Pancreas (tissue), 10 donors: ENCODE results near the gene ADAMTSL4. TPM values are rescaled to one million over a fixed set of nuclear protein-coding genes. Genes with fewer than 3 reads are reported as not detected.
A peak's percentile ranks its signal among the peaks of the same experiment; 100 is the strongest.

Experiments
- ATAC-seq, 4 donors: fragments of 200-7000 bp; cut with Tn5 transposase; one replicate each; pipeline versions ENCODE4 v1.8.0 to v1.9.1; 2020; ENCODE audit warnings: mild to moderate bottlenecking in 4 of 4, moderate library complexity in 4 of 4
- DNase-seq, 6 donors: peaks; one replicate each; pipeline ENCODE4 v3.0.0-alpha.2; 2020
- FAIRE-seq: peaks from 2 replicates; lab custom pipeline; 2012; peaks lifted over from hg19 to GRCh38; lab: Jason Lieb, UNC
- H3K27ac ChIP-seq, 4 donors: fragments of 200-600 bp; sonication (generic); 1 replicate in 3 of 4; 2 replicates in 1 of 4; pipeline versions ENCODE4 v1.5.0 to v1.8.0; 2020
- H3K27me3 ChIP-seq, 4 donors: fragments of 200-600 bp; one replicate each; pipeline ENCODE4 v1.8.0; 2021
- H3K36me3 ChIP-seq, 3 donors: fragments of 200-600 bp; sonication (generic) in 1 of 3; one replicate each; pipeline versions ENCODE4 v1.5.0 to v1.8.0; 2020 to 2021
- H3K4me1 ChIP-seq, 3 donors: fragments of 200-600 bp; one replicate each; pipeline ENCODE4 v1.8.0; 2021
- H3K4me3 ChIP-seq, 4 donors: fragments of 200-600 bp; sonication (generic) in 2 of 4; one replicate each; pipeline versions ENCODE4 v1.5.0 to v1.8.0; 2020 to 2021
- H3K9me3 ChIP-seq, 4 donors: fragments of 200-600 bp; one replicate each; pipeline ENCODE4 v1.8.0; 2021
- WGBS, 2 donors: extraction: QIAGEN DNeasy Blood & Tissue Kit; methylation state at CpG; one replicate each; pipeline ENCODE4 v1.1.7; 2013; 5-methylcytosine and 5-hydroxymethylcytosine counted together
- intact Hi-C, 3 donors: fragments of 100-400 bp; cut with DNase I; formaldehyde crosslinking; loops; one replicate each; pipeline versions ENCODE4 v1.11.1 to v1.14.2; 2022
- polyA plus RNA-seq, 2 donors: library from polyadenylated mRNA; stranded (reverse); fragments of 200-250 nt; gene quantifications; one replicate each; pipeline ENCODE4 v1.2.3, GENCODE V29; 2013
- total RNA-seq, 6 donors: library from RNA; stranded (reverse); fragmentation: NEBNext Ultra II Directional in 4 of 6; extraction: Animal tissue kit (Norgen Biotek cat#: 25700) in 4 of 6; gene quantifications; one replicate each; pipeline versions ENCODE4 v1.2.1 to v1.2.4, GENCODE V29; 2021 to 2023
- TF ChIP-seq, protein P1 (sequence below), 4 donors: fragments of 200-600 bp; sonication (generic) in 3 of 4; IDR thresholded peaks; one replicate each; pipeline versions ENCODE4 v1.5.0 to v1.8.0; 2021; ENCODE audit warnings: antibody characterized with exemption in 4 of 4
- donor health status: healthy with polysubstance abuse.
- donor health status: DM: no; HTN: no; CAD: no; lungs with moderate emphysema.
- donor health status: DM: no; HTN: no; CAD: no.
- donor health status: control.
- donor health status: control.
- donor health status: Bipolar disorder and iron deficiency.
- donor health status: DM: yes; HTN: yes; CAD: no.
- donor health status: DM: no; HTN: no; CAD: no.
- donor health status: DM: no; HTN: no; CAD: no.
- donor health status: DM: yes; HTN: yes; CAD: no.

Gene ADAMTSL4
- total RNA-seq (1 to 10 TPM; 1.3 to 6.2 (median 3.0) TPM), polyA plus RNA-seq (1 to 10 TPM; 3.5 to 8.0 TPM)

DNA sequence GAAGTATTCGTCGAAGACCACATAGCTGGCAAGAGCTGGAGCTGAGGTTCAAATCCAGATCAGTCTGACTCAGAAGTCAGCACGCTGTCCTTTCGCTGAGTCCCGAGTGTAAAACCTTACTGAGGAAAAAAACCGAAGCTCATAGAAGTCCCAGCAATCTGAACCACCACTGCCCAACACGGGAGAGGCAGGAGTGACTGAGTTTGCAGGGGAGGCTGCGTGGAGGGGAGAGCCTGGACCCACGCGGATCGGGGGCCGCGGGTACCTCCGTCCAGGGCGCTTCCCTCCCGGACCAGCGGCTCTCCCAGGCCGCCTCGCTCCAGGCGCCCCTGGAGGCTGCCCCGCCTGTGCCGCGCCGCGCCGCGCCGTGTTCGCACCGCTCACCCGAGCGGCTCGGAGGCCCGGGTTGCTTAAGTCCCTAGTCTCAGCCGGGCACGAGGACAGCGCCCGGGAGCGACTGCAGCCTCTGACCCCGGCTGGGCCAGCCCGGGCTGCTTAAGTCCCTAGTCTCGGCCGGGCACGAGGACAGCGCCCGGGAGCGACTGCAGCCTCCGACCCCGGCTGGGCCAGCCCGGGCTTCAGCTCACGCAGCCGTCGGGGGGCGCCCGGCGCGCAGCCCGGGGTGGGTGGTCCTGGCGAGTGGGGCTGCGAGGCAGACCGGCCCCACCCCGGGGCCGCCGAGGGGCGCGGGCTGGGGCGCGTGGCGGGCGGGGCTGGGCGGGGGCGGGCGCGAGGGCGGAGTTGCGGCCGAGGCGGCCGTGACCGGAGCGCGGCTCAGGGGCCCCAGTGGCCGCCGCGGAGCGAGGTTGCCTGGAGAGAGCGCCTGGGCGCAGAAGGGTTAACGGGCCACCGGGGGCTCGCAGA, at the start of gene ADAMTSL4:
Gene ADAMTSL4, plus strand, starts transcription at position 777 of the 864 bp plus-strand sequence. CDS start 2,881 bp downstream, outside the sequence.
- FAIRE-seq = no peak
- Histone ChIP-seq H3K27me3 (no peaks in the 10 kb centered on the region), H3K4me3 (peak within 1 kb of the TSS; percentile 30 to 58 (median 36)), H3K36me3 (no peaks in the 10 kb centered on the region), H3K9me3 (no peaks in the 10 kb centered on the region), H3K27ac (peak within 1 kb of the TSS in 2 of 4 donors; percentile 52 to 63), H3K4me1 (peaks cover 0 to 8% (median 0%) of the 10 kb centered on the region in 3 donors)
- intact Hi-C loops = no loop called here
- ATAC-seq = peak; percentile 63 to 77 (median 72)
- DNase-seq = peak in 4 of 6 donors; percentile 65 to 87 (median 76)
- 0 to 1% methylated on average over 61 to 91 of the region's 91 CpGs for WGBS, 2 donors
- TF ChIP-seq, protein P1, sequence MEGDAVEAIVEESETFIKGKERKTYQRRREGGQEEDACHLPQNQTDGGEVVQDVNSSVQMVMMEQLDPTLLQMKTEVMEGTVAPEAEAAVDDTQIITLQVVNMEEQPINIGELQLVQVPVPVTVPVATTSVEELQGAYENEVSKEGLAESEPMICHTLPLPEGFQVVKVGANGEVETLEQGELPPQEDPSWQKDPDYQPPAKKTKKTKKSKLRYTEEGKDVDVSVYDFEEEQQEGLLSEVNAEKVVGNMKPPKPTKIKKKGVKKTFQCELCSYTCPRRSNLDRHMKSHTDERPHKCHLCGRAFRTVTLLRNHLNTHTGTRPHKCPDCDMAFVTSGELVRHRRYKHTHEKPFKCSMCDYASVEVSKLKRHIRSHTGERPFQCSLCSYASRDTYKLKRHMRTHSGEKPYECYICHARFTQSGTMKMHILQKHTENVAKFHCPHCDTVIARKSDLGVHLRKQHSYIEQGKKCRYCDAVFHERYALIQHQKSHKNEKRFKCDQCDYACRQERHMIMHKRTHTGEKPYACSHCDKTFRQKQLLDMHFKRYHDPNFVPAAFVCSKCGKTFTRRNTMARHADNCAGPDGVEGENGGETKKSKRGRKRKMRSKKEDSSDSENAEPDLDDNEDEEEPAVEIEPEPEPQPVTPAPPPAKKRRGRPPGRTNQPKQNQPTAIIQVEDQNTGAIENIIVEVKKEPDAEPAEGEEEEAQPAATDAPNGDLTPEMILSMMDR (IDR thresholded peaks at IDR 0.05) = no peak

DNA sequence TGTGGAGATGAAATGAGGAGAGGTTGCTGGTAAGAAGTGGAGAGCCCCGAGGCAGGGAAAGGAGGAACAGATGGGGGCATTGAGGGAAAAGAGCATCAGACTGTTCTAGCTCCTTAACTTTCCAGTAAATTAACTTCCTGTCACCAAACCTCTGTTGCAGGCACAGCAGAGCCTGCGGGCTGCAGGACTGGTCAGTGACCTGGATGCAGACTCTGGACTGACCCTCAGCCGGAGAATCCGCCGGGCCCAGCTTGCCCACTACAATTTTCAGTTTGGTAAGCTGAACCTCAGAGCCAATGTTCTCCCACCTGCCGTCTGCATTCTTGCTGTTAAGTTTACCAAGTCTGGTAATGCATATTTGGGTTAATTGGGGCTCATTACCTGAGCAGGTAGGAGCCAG, 43.8 kb upstream of the ADAMTSL4 start:
- WGBS, 2 donors = 82 to 86% methylated on average over 6 of the region's 6 CpGs
- H3K4me3 ChIP-seq = no peak overlapping the region
- DNase-seq = no peak
- no peak for ATAC-seq
- H3K36me3 ChIP-seq = peaks cover 0 to 9% (median 8%) of the 10 kb centered on the region in 3 donors
- H3K27me3 ChIP-seq = no peaks in the 10 kb centered on the region
- FAIRE-seq = no peak
- H3K9me3 ChIP-seq = no peaks in the 10 kb centered on the region
- intact Hi-C loops = no loop called here
- TF ChIP-seq, protein P1 (IDR thresholded peaks at IDR 0.05) = no peak
- H3K27ac ChIP-seq = no peak overlapping the region
- H3K4me1 ChIP-seq = no peaks in the 10 kb centered on the region

DNA sequence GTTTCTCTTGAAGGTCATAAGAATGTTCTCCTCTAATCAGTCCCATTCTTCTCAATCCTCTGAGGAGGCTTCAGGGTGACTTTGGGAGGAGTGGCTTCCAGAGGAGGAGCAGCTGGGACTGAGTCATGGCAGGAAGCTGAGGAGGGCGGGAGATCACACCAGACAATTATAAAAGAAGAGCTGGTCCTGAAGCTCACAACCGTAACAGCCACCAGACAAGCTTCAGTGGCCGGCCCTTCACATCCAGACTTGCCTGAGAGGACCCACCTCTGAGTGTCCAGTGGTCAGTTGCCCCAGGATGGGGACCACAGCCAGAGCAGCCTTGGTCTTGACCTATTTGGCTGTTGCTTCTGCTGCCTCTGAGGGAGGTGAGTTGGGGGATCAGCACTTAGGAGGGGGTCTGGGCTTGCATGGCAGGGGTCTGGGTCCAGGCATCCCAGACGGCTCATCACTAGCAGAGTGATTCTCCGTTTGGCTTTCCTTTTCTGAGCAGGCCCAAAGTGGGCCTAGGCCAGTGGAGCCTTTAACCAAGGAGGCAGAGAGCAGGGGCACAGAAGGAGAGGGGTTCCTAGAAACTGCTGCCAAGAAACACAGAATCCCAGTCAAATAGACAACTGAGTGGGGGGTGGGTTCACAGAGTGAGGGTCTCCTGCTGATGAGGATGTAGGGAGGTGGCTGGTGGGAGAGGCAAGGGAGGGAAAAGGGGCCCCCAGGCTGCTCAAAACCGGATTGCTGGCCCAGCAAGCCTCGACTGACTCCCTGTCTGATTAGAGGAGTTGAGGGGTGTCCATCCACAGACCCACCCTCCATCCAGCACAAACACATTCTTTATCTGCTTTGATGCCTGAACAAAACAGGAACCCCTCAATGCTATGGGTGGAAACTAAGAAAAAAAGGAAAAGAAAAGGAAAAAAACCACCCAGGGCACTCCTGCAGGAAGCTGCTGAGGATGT, 41.0 kb upstream of the ADAMTSL4 start, which contains the start of gene ECM1:
Gene ECM1, plus strand, starts transcription at position 198 of the 953 bp plus-strand sequence. Its CDS starts 101 bp downstream, at position 299.
- 75 to 80% methylated on average over 7 of the region's 7 CpGs for WGBS, 2 donors
- TF ChIP-seq, protein P1 (IDR thresholded peaks at IDR 0.05) = no peak
- Histone ChIP-seq H3K9me3 (no peaks in the 10 kb centered on the region), H3K4me1 (no peaks in the 10 kb centered on the region), H3K27ac (no peak within 1 kb of the TSS), H3K4me3 (no peak within 1 kb of the TSS), H3K27me3 (no peaks in the 10 kb centered on the region), H3K36me3 (peaks cover 0 to 9% (median 8%) of the 10 kb centered on the region in 3 donors)
- ATAC-seq = peak in 3 of 4 donors; percentile 37 to 69 (median 65)
- DNase-seq = peak in 1 of 6 donors; percentile 34
- FAIRE-seq = no peak
- intact Hi-C loops = no loop called here

DNA sequence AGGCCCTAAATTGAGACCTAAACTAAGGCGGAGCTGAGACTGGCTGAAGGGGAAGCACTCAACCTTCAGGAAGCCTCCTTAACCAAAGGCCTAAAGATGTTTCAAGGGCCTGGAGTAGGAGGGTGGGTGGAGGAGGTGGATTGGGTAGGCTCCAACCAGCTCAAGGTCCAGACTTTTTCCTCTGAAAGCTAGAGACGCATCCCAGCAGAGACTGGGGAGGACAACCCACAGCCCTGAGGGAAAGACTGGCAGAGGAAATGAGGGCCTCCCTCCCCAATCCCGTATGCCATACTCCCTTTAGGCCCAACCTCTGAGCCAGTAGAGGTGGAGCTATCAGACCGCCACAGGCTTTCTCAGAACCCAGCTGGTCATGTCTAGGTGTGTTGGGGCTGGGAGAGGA, 40.2 kb upstream of the ADAMTSL4 start:
- peaks cover 0 to 9% (median 8%) of the 10 kb centered on the region in 3 donors for H3K36me3 ChIP-seq
- H3K4me1 ChIP-seq = no peaks in the 10 kb centered on the region
- ATAC-seq (no peak), FAIRE-seq (no peak), DNase-seq (no peak)
- no peaks in the 10 kb centered on the region for H3K9me3 ChIP-seq
- intact Hi-C loops = no loop called here
- H3K27me3 ChIP-seq = no peaks in the 10 kb centered on the region
- TF ChIP-seq, protein P1 (IDR thresholded peaks at IDR 0.05) = no peak
- H3K4me3 ChIP-seq = no peak overlapping the region
- WGBS, 2 donors = 76 to 84% methylated on average over 4 of the region's 4 CpGs
- H3K27ac ChIP-seq = no peak overlapping the region
